Measurements from ENCODE around the gene STK25.
"Not testable (repeated sequence)": the region's sequence is repeated elsewhere in the genome, so short reads cannot be mapped to it uniquely, and the experiment has no call there.

The STK25 gene

GRCh38 chr2:241539616-241540374 is 31.4 kb upstream of the STK25 start:
- DNase-seq = no peak

- DNase-seq = no peak
Observed at GRCh38 chr2:241538838-241539615, 30.6 kb upstream of the STK25 start.

- DNase-seq = no peak
Observed at GRCh38 chr2:241535871-241536655, 27.7 kb upstream of the STK25 start.

- DNase-seq = no peak
Observed at GRCh38 chr2:241534701-241535375, 26.5 kb upstream of the STK25 start.

GRCh38 chr2:241534293-241534692 is 25.9 kb upstream of the STK25 start:
- no peak for DNase-seq

GRCh38 chr2:241532733-241533601 is 24.6 kb upstream of the STK25 start:
- DNase-seq = no peak

GRCh38 chr2:241532168-241532567 is 23.8 kb upstream of the STK25 start:
- no peak for DNase-seq

GRCh38 chr2:241531161-241531722 is 22.9 kb upstream of the STK25 start:
- DNase-seq = no peak

GRCh38 chr2:241530571-241530970 is 22.2 kb upstream of the STK25 start:
- no peak for DNase-seq

- not testable (repeated sequence) for DNase-seq
Observed at GRCh38 chr2:241525818-241526780, 17.7 kb upstream of the STK25 start.

- DNase-seq = no peak
Observed at GRCh38 chr2:241522477-241522876, 14.1 kb upstream of the STK25 start.

GRCh38 chr2:241519669-241520068 is 11.3 kb upstream of the STK25 start:
- DNase-seq = no peak

GRCh38 chr2:241517297-241517696 is 8.9 kb upstream of the STK25 start:
- DNase-seq = no peak

- no peak for DNase-seq
Observed at GRCh38 chr2:241516520-241516965, 8.2 kb upstream of the STK25 start.

- DNase-seq = no peak
Observed at GRCh38 chr2:241514986-241515737, 6.8 kb upstream of the STK25 start.

GRCh38 chr2:241514553-241514952 is 6.2 kb upstream of the STK25 start:
- no peak for DNase-seq

- DNase-seq = no peak
Observed at GRCh38 chr2:241511091-241511741, 2.8 kb upstream of the STK25 start.

GRCh38 chr2:241509155-241509784 is 886 bp upstream of the STK25 start:
- no peak for DNase-seq

All from NCI-H2227 treated with DMSO at 0.1 percent for 48 hours (cell line).